HG02943 (cell line): Measurements from ENCODE around the gene VWA3B.
"Not testable (repeated sequence)": the region's sequence is repeated elsewhere in the genome, so short reads cannot be mapped to it uniquely, and the experiment has no call there.

Experiments
- ATAC-seq: cut with Tn5 transposase; IDR thresholded peaks from one replicate; pipeline ENCODE4 v1.9.1; 2021; ENCODE audit warnings: mild to moderate bottlenecking, low read depth, moderate library complexity; ENCODE audit not compliant: unreplicated experiment

Gene VWA3B

GRCh38 chr2:98241592-98241991, 154.6 kb downstream of the VWA3B start:
- no peak for ATAC-seq

GRCh38 chr2:98242003-98242402, 155.0 kb downstream of the VWA3B start:
- ATAC-seq = no peak

- no peak for ATAC-seq
These were observed 158.5 kb downstream of the VWA3B start for GRCh38 chr2:98245491-98245890.

GRCh38 chr2:98247383-98247782, 160.4 kb downstream of the VWA3B start:
- no peak for ATAC-seq

- ATAC-seq = no peak
These were observed 165.2 kb downstream of the VWA3B start for GRCh38 chr2:98252038-98252773.

GRCh38 chr2:98253461-98254070, 166.6 kb downstream of the VWA3B start:
- no peak for ATAC-seq

GRCh38 chr2:98254504-98255059, 167.6 kb downstream of the VWA3B start:
- ATAC-seq = no peak

- ATAC-seq = no peak
These were observed 171.9 kb downstream of the VWA3B start for GRCh38 chr2:98258906-98259305.

- ATAC-seq = no peak
These were observed 176.4 kb downstream of the VWA3B start for GRCh38 chr2:98263362-98263761.

- ATAC-seq = not testable (repeated sequence)
These were observed 181.3 kb downstream of the VWA3B start for GRCh38 chr2:98268225-98268624.

- no peak for ATAC-seq
These were observed 182.3 kb downstream of the VWA3B start for GRCh38 chr2:98269274-98269673.

GRCh38 chr2:98269830-98270229, 182.9 kb downstream of the VWA3B start:
- no peak for ATAC-seq

- ATAC-seq = no peak
These were observed 190.3 kb downstream of the VWA3B start for GRCh38 chr2:98277162-98277859.

- no peak for ATAC-seq
These were observed 191.1 kb downstream of the VWA3B start for GRCh38 chr2:98278074-98278473.

- no peak for ATAC-seq
These were observed 193.6 kb downstream of the VWA3B start for GRCh38 chr2:98280376-98281102.

GRCh38 chr2:98281607-98282006, 194.6 kb downstream of the VWA3B start:
- ATAC-seq = no peak

GRCh38 chr2:98282109-98282508, 195.1 kb downstream of the VWA3B start:
- ATAC-seq = no peak

GRCh38 chr2:98293030-98293429, 206.1 kb downstream of the VWA3B start:
- ATAC-seq = no peak

GRCh38 chr2:98293931-98294687, 207.1 kb downstream of the VWA3B start:
- no peak for ATAC-seq

GRCh38 chr2:98294711-98295110, 207.7 kb downstream of the VWA3B start:
- no peak for ATAC-seq
